Measurements from ENCODE around the gene NINJ2. TPM values are rescaled to one million over a fixed set of nuclear protein-coding genes. Genes with fewer than 3 reads are reported as not detected.
A peak's percentile ranks its signal among the peaks of the same experiment; 100 is the strongest.

NINJ2 gene
- polyA plus RNA-seq, 3 donors, result 32.9 to 92.7 (median 73.7) TPM

GRCh38 chr12:617304-617915, 45.8 kb downstream of the NINJ2 start:
- H3K27me3 Mint-ChIP-seq (ENCODE audit: low read depth in 3 of 3), result peaks cover 0 to 2% (median 1%) of the 10 kb centered on the region in 3 donors
- peaks cover 21% of the 10 kb centered on the region for H3K79me2 ChIP-seq (ENCODE audit: insufficient read depth, low read length)
- peak overlapping the region; percentile 91 to 98 (median 95) for H3K27ac Mint-ChIP-seq
- H3K4me3 ChIP-seq (replicated peaks in 1 of 3; ENCODE audit: low read depth in 2 of 3, low read length in 3 of 3), result peak overlapping the region in 1 of 3 experiments; percentile 54
- H2AFZ ChIP-seq (ENCODE audit: insufficient read depth, low read depth, low read length, poor library complexity, severe bottlenecking), result peak overlapping the region; percentile 55
- H3K9me3 ChIP-seq (replicated peaks in 1 of 2; ENCODE audit: control insufficient read depth in 1 of 2, insufficient read depth in 1 of 2, low read length in 2 of 2), result no peaks in the 10 kb centered on the region
- H3K27ac ChIP-seq (ENCODE audit: low read depth in 1 of 2, low read length in 2 of 2), result peak overlapping the region; percentile 79 to 81
- H3K4me3 Mint-ChIP-seq, result peak overlapping the region; percentile 64 to 80
- no peaks in the 10 kb centered on the region for H4K20me1 ChIP-seq (ENCODE audit: insufficient read depth, low read length)
- H3K36me3 ChIP-seq (replicated peaks in 1 of 2; ENCODE audit: control insufficient read depth in 1 of 2, insufficient read depth in 2 of 2, low read length in 2 of 2), result no peaks in the 10 kb centered on the region
- 3% methylated on average over 14 of the region's 14 CpGs for WGBS (ENCODE audit: insufficient coverage)
- no peaks in the 10 kb centered on the region for H3K27me3 ChIP-seq (ENCODE audit: control insufficient read depth in 2 of 2, insufficient read depth in 2 of 2, low read length in 2 of 2)
- H3K9ac ChIP-seq (ENCODE audit: insufficient read depth, low read length, poor library complexity, severe bottlenecking), result peak overlapping the region; percentile 38
- peaks cover 2 to 4% of the 10 kb centered on the region in 2 donors for H3K36me3 Mint-ChIP-seq
- H3K9me3 Mint-ChIP-seq, result peaks cover 0 to 2% (median 0%) of the 10 kb centered on the region in 7 donors
- no peak for TF ChIP-seq CTCF (IDR thresholded peaks at IDR 0.05)
- peaks cover 96 to 97% of the 10 kb centered on the region in 2 donors for H3K4me1 ChIP-seq (ENCODE audit: control insufficient read depth in 1 of 2, insufficient read depth in 2 of 2, low read length in 2 of 2)
- H3K4me1 Mint-ChIP-seq, result peaks cover 95% of the 10 kb centered on the region
- H3K4me2 ChIP-seq (replicated peaks; ENCODE audit: extremely low read depth, low read length, poor library complexity, severe bottlenecking), result peak overlapping the region; percentile 69
- intact Hi-C loops (cut with micrococcal nuclease), result no loop called here
- DNase-seq, result peak; percentile 82 to 87 (median 85)

- peaks cover 0 to 5% (median 1%) of the 10 kb centered on the region in 3 donors for H3K27me3 Mint-ChIP-seq (ENCODE audit: low read depth in 3 of 3)
- Histone ChIP-seq H3K4me3 (replicated peaks in 1 of 3; ENCODE audit: low read depth in 2 of 3, low read length in 3 of 3) (no peak overlapping the region), H3K79me2 (ENCODE audit: insufficient read depth, low read length) (peaks cover 21% of the 10 kb centered on the region), H3K27ac (ENCODE audit: low read depth in 1 of 2, low read length in 2 of 2) (no peak overlapping the region), H3K36me3 (replicated peaks in 1 of 2; ENCODE audit: control insufficient read depth in 1 of 2, insufficient read depth in 2 of 2, low read length in 2 of 2) (no peaks in the 10 kb centered on the region), H3K27me3 (ENCODE audit: control insufficient read depth in 2 of 2, insufficient read depth in 2 of 2, low read length in 2 of 2) (no peaks in the 10 kb centered on the region), H2AFZ (ENCODE audit: insufficient read depth, low read depth, low read length, poor library complexity, severe bottlenecking) (no peak overlapping the region), H4K20me1 (ENCODE audit: insufficient read depth, low read length) (no peaks in the 10 kb centered on the region), H3K9me3 (replicated peaks in 1 of 2; ENCODE audit: control insufficient read depth in 1 of 2, insufficient read depth in 1 of 2, low read length in 2 of 2) (no peaks in the 10 kb centered on the region), H3K4me2 (replicated peaks; ENCODE audit: extremely low read depth, low read length, poor library complexity, severe bottlenecking) (no peak overlapping the region), H3K4me1 (ENCODE audit: control insufficient read depth in 1 of 2, insufficient read depth in 2 of 2, low read length in 2 of 2) (peaks cover 96 to 97% of the 10 kb centered on the region in 2 donors), H3K9ac (ENCODE audit: insufficient read depth, low read length, poor library complexity, severe bottlenecking) (no peak overlapping the region)
- TF ChIP-seq CTCF (IDR thresholded peaks at IDR 0.05), result no peak
- peak overlapping the region in 4 of 7 donors; percentile 16 to 98 (median 85) for H3K27ac Mint-ChIP-seq
- 100% methylated on average over 1 of the region's 4 CpGs for WGBS (ENCODE audit: insufficient coverage)
- H3K36me3 Mint-ChIP-seq, result peaks cover 2 to 4% of the 10 kb centered on the region in 2 donors
- H3K9me3 Mint-ChIP-seq, result peaks cover 0 to 4% (median 0%) of the 10 kb centered on the region in 7 donors
- DNase-seq, result peak in 1 of 3 donors; percentile 52
- H3K4me1 Mint-ChIP-seq, result peaks cover 94% of the 10 kb centered on the region
- intact Hi-C loops (cut with micrococcal nuclease), result no loop called here
- H3K4me3 Mint-ChIP-seq, result no peak overlapping the region
Measured at GRCh38 chr12:615620-616019, 47.6 kb downstream of the NINJ2 start.
